GM23338 (cell line): ENCODE results near the gene KRTAP4-3.

Experiments used
- CTCF ChIP-seq, 2 experiments: fragments of 200-600 bp in 1 of 2; sonication (generic) in 1 of 2; conservative IDR thresholded peaks; 2 replicates each; pipeline versions ENCODE4 v1.5.1 to v1.6.1; 2016 to 2017; ENCODE audit warnings: antibody characterized with exemption in 2 of 2, low read depth in 2 of 2, mild to moderate bottlenecking in 2 of 2, moderate library complexity in 1 of 2
- EZH2 ChIP-seq: fragments of 200-600 bp; sonication (generic); IDR thresholded peaks from one replicate; pipeline ENCODE4 v1.8.0; 2017; ENCODE audit warnings: antibody characterized with exemption, mild to moderate bottlenecking, low read depth; ENCODE audit not compliant: unreplicated experiment

GRCh38 chr17:41196068-41196467, 28.0 kb upstream of the KRTAP4-3 start:
- TF ChIP-seq CTCF (conservative IDR thresholded peaks at IDR 0.05; ENCODE audit: low read depth in 2 of 2) (no peak), EZH2 (no peak)
